EL (cell line): ENCODE data around the gene SLC24A4.

ENCODE experiments used
- DNase-seq: peaks from one replicate; pipeline ENCODE4 v3.0.0-alpha.2; 2016

SLC24A4 gene

GRCh38 chr14:92316937-92317336 lies 6.0 kb upstream of the SLC24A4 start:
- no peak for DNase-seq

GRCh38 chr14:92317511-92317910 lies 5.5 kb upstream of the SLC24A4 start:
- peak; percentile 38 for DNase-seq

- DNase-seq: no peak
Observed at GRCh38 chr14:92321701-92322100, 1.3 kb upstream of the SLC24A4 start.

GRCh38 chr14:92322516-92322915 lies 449 bp upstream of the SLC24A4 start:
- no peak for DNase-seq

- DNase-seq: no peak
Observed at GRCh38 chr14:92323916-92324818, 1.2 kb downstream of the SLC24A4 start.

GRCh38 chr14:92325835-92326234 lies 2.9 kb downstream of the SLC24A4 start:
- DNase-seq: no peak

- no peak for DNase-seq
Observed at GRCh38 chr14:92328664-92329255, 5.8 kb downstream of the SLC24A4 start.

GRCh38 chr14:92334050-92334449 lies 11.1 kb downstream of the SLC24A4 start:
- DNase-seq: no peak

GRCh38 chr14:92336363-92336762 lies 13.4 kb downstream of the SLC24A4 start:
- DNase-seq: no peak

- no peak for DNase-seq
Observed at GRCh38 chr14:92339426-92339825, 16.5 kb downstream of the SLC24A4 start.

GRCh38 chr14:92340071-92340470 lies 17.1 kb downstream of the SLC24A4 start:
- no peak for DNase-seq

- no peak for DNase-seq
Observed at GRCh38 chr14:92340931-92341330, 18.0 kb downstream of the SLC24A4 start.

GRCh38 chr14:92341791-92342190 lies 18.8 kb downstream of the SLC24A4 start:
- no peak for DNase-seq

GRCh38 chr14:92348154-92348553 lies 25.2 kb downstream of the SLC24A4 start:
- DNase-seq: no peak

- no peak for DNase-seq
Observed at GRCh38 chr14:92351750-92352149, 28.8 kb downstream of the SLC24A4 start.

GRCh38 chr14:92352158-92352985 lies 29.4 kb downstream of the SLC24A4 start:
- peak; percentile 39 for DNase-seq

GRCh38 chr14:92353447-92353846 lies 30.5 kb downstream of the SLC24A4 start:
- no peak for DNase-seq

GRCh38 chr14:92356677-92357076 lies 33.7 kb downstream of the SLC24A4 start:
- DNase-seq: no peak

GRCh38 chr14:92360651-92361370 lies 37.8 kb downstream of the SLC24A4 start:
- no peak for DNase-seq

GRCh38 chr14:92362781-92363235 lies 39.8 kb downstream of the SLC24A4 start:
- peak; percentile 34 for DNase-seq

GRCh38 chr14:92366237-92366636 lies 43.3 kb downstream of the SLC24A4 start:
- DNase-seq: no peak

- no peak for DNase-seq
Observed at GRCh38 chr14:92368001-92368400, 45.0 kb downstream of the SLC24A4 start.

- no peak for DNase-seq
Observed at GRCh38 chr14:92369097-92369496, 46.1 kb downstream of the SLC24A4 start.
